ENCODE measurements around the gene BEND4.

- no peak for TF ChIP-seq CTCF (conservative IDR thresholded peaks at IDR 0.05)
- no peak for TF ChIP-seq ZFX (IDR thresholded peaks at IDR 0.05)
Measured at GRCh38 chr4:42150653-42151567, 1.5 kb downstream of the BEND4 start.

All from C4-2B (cell line).